NCI-H1694 (cell line): Measurements from ENCODE around the gene ZBTB8B.
"Not testable (repeated sequence)": the region's sequence is repeated elsewhere in the genome, so short reads cannot be mapped to it uniquely, and the experiment has no call there.

Experiments
- DNase-seq: peaks from one replicate; lab custom pipeline; 2025; lab: John Stamatoyannopoulos, UW

Gene ZBTB8B

DNA sequence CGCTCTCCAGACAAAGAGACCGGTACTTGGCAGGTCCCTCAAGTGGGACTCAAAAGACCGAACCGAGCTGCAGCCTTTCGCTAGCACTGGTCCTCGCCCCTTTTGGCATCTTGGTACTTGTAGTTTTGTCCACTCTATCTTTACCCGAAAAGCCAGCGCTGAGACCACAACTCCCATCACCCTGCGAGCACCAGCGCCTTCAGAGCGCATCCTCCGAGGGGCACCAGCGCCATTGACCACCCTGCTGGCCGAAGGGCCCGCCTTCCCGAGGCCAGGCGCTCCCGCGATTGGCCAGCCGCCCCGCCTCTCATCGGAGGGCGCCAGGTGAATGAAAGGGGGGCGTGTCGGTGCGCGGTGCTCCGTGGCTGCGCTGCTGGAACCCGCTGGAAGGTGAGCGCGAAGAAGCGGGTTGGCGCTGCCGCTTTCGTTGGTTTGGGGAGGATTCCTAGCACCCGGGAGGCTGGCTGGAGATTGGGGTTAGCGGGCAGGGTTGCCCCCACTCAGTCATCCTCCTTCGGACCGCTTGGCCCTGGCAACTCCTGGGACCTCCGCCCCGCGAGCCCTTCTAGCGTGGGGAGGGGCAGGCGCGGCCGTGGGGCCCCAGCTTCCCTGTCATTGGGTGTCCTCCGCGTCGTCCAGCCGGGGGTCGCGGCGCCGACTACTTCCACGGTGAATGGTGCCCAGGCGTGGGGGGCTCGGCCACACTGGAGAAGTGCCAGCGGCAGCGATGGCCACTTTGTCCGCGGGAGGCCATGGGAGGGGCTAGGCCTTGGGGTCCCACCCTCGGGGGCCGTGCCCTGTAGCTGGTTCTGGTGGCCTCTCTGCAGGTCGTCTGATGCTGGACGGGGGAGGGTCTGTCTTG is at the start of gene ZBTB8B:
Gene ZBTB8B, plus strand, starts transcription at position 357 of the 862 bp plus-strand sequence. CDS start 5,553 bp downstream, outside the sequence.
- DNase-seq, result peak; percentile 55

DNA sequence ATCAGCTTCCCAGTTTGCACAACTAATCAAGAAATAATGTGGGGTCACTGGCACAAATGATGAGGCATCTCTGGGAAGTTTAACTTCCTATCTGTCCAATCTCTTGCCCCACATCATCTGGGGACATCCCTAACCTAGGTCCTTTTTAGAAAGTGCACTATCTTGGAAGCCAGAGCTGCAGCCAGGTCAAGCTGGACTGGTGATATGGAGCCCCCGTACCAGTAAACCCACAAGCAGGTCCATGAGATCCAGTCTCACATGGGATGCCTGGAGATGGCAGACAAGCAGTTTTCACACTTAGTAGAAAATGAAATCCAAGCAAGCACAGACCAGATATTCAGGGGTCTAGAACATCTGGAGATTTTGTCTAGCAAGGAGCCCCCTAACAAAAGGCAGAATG is 43.1 kb upstream of the ZBTB8B start:
- no peak for DNase-seq

DNA sequence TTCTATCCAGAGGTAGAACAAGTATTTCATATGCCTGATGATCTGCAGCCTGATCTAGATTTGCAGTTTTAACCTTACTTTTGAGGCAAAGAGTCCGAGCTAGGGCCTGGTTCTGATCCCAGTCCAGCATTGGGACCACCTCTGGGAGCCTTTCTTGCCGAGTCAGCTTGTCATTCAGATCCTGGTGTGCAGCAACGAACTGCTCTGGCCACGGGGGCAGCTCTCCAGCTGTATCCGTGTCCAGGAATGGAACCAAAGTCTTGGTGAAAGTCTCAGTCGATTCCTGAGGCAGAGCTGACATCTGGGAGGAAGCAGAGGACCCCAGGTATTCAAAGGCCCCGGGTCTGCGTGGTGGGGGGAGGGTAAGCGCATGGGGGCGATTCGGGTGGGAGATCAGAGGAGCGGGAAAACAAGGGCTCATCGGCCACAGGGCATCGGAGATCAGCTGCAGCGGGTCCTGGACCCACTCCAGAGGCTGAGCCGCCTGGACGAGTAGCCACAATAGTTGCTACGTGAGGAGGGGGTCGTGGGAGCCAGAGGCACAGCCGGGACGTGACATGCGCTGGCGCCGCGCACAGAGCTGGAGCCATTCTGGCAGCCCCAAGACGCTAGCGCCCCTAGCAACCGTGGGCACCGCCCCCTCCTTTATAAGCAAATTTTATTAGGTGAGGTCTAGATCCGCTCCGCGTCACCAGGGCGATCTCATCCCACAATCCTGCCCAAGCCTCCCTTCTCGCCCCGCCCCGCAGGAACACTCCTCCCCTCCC is 38.2 kb upstream of the ZBTB8B start:
- no peak for DNase-seq

DNA sequence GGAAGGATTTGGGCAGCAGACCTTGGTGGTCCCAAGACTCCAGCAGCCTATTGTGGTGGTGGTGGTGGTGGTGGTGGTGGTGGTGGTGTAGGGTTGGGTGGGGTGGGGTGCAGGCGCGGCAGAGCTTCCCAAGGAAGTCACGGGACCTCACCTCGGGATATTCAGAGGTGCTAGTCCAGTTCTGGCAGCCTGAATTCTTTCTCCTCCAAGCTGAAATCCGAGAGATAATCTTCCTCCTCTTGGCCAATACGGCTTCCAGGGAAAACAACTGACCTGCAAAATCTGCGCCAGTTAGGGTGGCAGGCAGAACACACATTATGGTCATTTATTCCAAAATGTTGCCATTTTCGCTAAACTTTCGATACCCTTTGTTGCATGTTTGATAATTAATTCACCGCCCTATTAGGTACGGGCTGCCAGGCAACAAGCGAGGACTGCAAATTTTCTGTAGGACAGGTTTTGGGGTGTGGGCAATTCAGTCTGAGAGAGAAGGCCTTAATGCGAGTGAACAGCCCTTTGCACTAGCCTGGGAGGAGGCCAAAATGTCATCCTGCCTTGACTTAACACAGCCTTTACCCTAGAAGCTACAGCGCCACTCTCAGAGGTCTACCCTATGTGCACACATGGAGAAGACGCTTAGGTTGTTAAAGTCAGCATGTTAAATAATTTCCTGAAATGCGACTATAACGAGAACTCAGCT is 37.5 kb upstream of the ZBTB8B start:
- no peak for DNase-seq

DNA sequence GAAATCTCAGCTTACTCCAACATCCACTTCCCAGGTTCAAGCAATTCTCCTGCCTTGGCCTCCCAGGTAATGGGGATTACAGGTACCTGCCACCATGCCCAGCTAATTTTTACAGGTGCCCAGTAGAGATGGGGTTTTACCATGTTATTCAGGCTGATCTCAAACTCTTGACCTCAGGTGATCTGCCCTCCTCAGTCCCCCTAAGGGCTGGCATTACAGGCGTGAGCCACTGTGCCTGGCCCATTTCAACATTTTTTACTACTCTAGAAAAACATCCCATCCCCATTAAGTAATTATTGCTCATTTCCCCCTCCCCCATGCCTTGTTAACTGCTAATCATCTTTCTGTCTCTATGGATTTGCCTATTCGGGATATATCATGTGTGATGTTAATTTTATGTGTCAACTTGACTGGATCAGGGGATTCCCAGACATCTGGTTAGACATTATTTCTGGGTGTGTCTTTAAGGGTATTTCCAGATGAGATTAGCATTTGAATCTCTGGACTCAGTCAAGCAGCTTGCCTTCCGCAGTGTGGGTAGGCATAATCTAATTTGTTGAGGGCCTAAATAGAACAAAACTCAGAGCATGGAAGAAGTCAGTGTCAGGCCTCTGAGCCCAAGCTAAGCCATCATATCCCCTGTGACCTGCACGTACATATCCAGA is 33.0 kb upstream of the ZBTB8B start:
- no peak for DNase-seq

DNA sequence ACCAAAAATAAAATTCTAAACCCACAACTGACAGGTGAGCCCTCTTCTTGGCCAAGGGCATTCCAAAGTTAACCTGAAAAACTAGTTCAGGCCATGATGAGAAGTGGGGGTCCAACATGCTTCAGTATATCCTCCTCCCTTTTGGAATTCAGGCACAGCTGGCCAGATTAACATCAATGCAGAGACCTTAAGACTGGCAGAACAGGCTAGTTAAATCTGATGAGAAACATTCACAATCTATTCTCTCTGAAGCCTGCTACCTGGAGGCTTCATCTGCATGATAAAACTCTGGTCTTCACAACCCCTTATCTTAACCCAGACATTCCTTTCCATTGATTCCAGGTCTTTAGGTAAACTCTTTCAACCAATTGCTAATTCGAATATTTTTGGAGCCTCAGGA is 26.7 kb upstream of the ZBTB8B start:
- no peak for DNase-seq

DNA sequence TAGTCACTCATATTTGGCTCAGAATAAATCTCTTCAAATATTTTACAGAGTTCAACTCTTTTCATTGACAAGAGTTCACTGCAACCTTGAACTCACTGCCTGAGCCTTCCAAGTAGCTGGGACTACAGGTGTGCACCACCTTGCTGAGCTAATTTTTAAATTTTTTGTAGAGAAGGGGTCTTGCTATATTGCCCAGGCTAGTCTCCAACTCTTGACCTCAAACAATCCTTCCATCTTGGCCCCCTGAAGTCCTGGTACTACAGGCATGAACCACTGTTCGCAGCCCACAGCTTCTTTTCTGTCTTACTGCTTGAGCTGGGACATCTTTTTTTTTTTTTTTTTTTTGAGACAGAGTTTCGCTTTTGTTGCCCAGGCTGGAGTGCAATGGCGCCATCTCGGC is 26.1 kb upstream of the ZBTB8B start:
- DNase-seq, result not testable (repeated sequence)

DNA sequence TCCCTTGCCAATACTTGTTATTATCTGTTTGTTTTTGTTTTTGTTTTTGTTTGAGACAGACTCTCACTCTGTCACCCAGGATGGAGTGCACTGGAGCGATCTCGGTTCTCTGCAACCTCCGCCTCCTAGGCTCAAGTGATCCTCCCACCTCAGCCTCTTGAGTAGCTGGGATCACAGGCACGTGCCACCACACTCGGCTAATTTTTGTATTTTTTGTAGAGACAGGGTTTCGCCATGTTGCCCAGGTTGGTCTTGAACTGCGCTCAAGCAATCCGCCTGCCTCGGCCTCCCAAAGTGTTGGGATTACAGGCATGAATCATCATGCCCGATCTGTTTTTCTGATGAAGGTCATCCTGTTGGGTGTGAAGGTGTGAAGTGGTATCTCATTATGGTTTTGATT is 23.4 kb upstream of the ZBTB8B start:
- DNase-seq, result not testable (repeated sequence)

DNA sequence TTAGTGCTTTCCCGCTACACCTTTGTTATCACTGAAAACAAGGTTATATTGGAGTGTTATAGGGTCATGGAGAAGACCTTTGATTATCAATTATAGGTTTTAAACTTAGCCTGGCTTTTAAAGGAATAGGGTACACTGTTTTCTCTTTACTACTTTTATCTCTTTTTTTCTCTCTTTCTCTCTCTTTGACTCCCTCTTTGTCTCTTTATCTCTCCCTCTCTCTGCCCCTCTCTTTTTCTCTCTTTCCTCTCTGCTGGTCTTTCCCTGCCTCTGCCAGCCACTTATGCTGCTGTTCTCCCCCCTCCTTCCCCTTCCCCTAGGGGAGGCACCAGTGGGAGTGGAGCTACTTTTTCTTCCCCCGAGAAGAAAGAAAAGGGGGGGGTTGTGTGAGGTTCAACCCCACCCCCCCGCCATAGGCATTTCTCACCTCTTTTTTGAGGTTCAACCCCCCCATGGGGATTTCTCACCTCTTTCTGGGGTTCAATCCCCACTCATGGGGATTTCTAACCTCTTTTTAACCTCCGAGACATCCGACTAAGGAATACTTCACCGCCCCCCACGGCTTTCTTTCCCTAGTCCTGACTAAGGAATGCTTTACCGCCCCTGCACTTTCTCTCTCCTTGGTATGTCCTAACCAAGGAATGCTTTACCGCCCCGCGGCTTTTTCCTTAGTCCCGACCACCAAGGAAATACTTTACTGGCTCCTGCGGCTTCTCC is 17.2 kb upstream of the ZBTB8B start:
- no peak for DNase-seq

DNA sequence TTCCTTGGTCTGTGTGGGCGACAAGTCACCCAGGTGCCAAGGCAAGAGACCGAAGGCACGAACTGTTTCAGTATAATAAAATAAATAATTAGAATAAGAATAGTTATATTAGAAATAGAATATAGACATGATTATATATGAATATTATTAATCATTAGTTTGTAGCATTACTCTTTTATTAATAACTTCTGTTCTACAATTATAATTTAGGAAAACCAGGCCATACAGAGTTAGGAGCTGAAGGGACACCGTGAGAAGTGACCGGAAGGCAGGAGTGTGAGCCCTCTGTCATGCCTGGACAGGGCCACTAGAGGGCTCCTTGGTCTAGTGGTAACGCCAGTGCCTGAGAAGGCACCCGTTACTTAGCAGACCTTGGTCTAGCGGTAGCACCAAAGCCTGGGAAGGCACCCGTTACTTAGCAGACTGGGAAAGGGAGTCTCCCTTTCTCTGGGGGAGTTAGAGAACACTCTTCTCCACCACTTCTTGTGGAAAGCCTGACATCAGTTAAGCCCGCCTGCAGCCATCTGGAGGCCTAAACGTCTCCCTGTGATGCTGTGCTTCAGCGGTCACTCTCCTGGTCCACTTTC is 16.6 kb upstream of the ZBTB8B start:
- DNase-seq, result peak; percentile 55

DNA sequence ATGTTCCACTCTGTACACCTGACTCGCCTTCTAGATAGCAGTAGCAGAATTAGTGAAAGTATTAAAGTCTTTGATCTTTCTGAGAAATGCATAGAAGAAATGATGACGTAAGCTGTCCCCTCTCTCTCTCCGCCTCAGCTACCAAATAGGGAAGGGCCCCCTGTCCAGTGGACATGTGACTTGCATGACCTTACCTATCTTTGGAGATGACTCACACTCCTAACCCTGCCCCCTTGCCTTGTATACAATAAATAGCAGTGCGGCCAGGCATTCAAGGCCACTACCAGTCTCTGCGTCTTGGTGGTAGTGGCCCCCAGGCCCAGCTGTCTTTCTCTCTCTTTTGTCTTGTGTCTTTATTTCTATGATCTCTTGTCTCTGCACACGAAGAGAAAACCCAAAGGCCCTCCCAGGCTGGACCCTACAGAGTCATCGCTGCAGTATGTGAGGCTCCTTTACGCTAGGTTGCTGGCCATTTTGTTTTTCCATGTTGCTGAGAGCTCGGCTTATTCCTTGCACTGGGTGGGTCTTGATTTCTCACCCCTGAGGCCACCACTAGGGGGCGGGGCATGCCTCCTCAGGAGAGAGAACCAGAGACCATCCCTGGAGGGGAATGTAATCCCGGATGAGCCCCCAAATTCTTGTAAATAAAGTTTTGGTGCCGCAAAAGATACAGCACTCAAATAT is 16.0 kb upstream of the ZBTB8B start:
- DNase-seq, result no peak

DNA sequence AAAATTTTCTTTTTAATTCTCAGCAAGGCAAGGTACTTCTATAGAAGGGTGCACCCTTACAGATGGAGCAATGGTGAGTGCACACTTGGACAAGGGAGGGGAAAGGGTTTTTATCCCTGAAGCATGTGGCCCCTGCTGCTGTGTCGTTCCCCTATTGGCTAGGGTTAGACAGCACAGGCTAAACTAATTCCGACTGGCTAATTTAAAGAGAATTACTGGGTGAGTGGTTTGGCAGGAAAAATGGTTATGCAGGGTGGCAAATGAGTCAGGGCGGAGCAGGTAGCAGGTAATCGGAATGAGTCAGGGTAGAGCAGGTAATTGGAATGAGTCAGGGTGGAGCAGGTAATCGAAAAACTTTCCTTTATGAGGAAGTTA is 15.4 kb upstream of the ZBTB8B start:
- DNase-seq, result not testable (repeated sequence)

DNA sequence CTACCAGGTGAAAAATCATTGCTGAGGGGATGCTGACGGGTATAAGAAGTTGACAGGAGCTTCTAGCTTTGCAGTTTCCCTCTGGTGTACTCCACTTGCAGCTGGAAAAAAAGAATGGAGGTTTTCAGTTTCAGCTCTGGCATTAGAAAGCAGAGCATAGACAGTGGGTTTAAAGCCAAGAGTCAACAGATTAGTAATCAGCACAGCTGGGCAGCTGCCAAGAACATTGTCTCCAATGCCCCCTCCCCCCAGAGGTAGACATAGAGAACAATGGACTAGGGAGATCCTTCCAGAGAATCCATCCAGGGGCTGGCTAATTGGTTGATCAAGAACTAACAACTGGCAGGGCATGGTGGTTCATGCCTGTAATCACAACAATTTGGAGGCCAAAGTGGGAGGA is 10.1 kb upstream of the ZBTB8B start:
- DNase-seq, result no peak

DNA sequence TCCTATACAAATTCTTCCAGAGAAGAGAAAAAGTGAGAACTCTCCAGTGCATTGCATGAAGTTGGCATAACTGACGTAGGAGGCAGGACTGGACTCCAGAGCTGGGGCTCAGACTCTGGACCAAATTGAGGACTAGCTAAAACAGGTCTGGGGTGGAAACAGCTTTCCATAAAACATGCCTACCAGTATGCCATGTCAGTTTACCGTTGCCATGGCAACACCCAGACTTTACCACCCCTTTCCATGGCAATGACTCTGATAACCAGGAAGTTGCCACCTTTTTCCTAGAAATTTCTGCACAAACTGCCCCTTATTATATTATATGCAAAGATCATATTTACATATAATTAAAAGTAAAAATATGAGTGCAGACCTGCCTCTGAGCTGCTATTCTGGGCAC is 8.9 kb upstream of the ZBTB8B start:
- no peak for DNase-seq

DNA sequence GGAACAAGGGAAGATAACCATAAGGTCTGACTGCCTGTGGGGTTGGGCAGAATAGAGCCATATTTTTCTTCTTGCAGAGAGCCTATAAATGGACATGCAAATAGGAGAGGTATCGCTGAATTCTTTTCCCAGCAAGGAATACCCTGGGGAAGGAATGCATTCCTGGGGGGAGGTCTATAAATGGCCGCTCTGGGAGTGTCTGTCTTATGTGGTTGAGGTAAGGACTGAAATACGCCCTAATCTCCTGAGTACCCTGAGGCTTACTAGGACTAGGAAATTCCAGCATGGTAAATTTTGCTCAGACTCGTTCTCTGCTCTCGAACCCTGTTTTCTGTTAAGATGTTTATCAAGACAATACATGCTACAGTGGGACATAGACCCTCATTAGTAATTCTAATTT is 6.1 kb upstream of the ZBTB8B start:
- not testable (repeated sequence) for DNase-seq

DNA sequence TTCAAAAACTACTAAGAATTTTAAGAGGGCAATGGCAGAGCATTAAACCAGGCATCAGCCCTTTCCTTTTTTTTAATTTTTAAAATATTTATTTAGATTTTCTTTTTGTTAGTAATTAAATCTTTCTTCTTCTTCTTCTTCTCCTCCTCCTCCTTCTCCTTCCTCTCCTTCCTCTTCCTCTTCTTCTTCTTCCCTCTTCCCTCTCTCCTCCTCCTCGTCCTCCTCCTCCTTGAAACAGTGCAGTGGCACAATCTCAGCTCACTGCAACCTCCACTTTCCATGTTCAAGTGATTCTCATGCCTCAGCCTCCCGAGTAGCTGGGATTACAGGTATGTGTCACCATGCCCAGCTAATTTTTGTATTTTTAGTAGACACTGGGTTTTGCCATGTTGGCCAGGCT is 1.9 kb upstream of the ZBTB8B start:
- not testable (repeated sequence) for DNase-seq

DNA sequence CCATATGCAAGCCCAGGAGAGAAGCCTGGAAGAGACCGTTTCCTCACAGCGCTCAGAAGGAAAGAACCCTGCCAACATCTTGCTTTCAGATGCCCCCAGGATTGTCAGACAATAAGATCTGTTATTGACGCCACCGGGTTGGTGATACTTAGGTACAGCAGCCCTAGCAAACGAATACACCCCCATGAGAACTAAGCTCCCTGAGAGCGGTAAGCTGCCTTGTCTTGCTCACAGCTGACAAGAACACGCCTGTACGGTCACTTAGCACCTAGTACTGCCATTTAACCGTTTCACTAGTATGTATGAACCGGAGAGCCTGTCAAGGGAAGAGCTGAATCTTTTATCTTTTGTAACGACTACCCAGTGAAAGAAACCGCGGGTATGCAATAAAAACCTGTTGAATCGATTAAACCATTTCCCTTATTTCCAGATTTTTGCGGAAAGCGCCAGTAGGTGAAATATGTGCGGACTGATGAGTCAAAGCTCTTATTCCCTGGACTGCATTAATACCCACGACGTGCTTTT is 619 bp upstream of the ZBTB8B start:
- DNase-seq, result no peak

DNA sequence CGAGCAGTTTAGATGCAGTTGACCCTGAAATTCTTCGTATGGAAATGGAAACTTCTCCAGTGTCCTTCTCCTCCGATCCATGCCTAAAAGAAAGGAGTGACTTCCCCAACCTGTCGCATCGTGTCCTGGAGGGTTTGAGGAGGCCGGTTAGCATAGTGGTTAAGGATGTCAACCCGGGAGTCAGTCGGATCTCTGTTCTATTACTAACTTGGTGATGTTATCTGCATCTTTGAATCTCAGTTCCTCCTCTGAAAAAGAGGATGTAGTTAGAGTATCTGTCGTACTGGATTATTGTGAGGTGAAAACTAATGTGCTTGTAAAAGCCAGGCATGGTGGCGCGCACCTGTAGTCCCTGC is 684 bp downstream of the ZBTB8B start:
- no peak for DNase-seq

DNA sequence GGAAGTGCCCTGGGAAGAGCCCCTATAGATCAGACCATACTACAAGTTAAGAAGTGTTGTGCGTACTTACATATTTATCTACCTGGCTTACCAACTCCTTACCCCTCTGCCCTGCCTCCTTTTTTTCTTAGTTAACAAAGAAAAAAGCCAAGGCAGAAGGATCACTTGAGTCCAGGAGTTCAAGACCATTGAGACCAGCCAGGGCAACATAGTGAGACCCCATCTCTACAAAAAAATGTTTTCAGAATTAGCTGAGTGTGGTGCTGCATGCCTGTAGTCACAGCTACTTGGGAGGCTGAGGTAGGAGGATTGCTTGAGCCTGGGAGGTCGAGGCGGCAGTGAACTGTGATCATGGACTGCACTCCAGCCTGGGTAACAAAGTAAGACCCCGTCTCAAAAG is 1.9 kb downstream of the ZBTB8B start:
- no peak for DNase-seq

DNA sequence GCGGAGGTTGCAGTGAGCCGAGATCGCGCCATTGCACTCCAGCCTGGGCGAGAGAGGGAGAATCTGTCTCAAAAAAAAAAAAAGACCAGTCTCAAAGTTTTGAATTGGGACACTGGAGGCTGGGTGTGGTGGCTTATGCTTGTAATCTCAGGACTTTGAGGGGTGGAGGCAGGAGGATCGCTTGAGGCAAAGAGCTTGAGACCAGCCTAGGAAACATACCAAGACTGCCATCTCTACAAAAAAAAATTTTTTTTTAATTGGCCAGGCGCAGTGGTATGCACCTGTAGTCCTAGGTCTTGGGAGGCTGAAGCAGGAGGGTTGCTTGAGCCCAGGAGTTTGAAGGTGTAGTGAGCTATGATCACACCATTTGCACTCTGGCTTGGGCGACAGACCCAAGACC is 3.9 kb downstream of the ZBTB8B start:
- DNase-seq, result no peak
